Measurements from ENCODE around the gene OR51A7.

OR51A7 gene

GRCh38 chr11:4926608-4927007 is 23.0 kb downstream of the OR51A7 start:
- Histone ChIP-seq H3K4me3 (ENCODE audit: low read length) (no peak overlapping the region), H3K27ac (ENCODE audit: low read length) (no peak overlapping the region), H3F3A (ENCODE audit: insufficient read depth, low read length) (no peaks in the 10 kb centered on the region), H3K9me3 (replicated peaks; ENCODE audit: insufficient read depth, low read length) (no peaks in the 10 kb centered on the region), H3K36me3 (replicated peaks; ENCODE audit: insufficient read depth, low read length) (no peaks in the 10 kb centered on the region), H3K79me2 (ENCODE audit: low read length) (no peaks in the 10 kb centered on the region), H4K20me1 (ENCODE audit: insufficient read depth, low read length) (no peaks in the 10 kb centered on the region), H3K9me2 (replicated peaks; ENCODE audit: insufficient read depth, low read length) (no peaks in the 10 kb centered on the region), H3K4me2 (ENCODE audit: low read depth, low read length) (no peak overlapping the region), H3K4me1 (ENCODE audit: low read length) (no peaks in the 10 kb centered on the region), H3K27me3 (replicated peaks; ENCODE audit: insufficient read depth, low read length) (no peaks in the 10 kb centered on the region), H2AFZ (ENCODE audit: low read length) (no peak overlapping the region), H3K9ac (ENCODE audit: low read length) (no peak overlapping the region)
- TF ChIP-seq EZH2 (optimal IDR thresholded peaks at IDR 0.05; ENCODE audit: low read depth, low read length) (no peak), CTCF (IDR thresholded peaks at IDR 0.05; ENCODE audit: low read length) (no peak), EZH2phosphoT487 (IDR thresholded peaks at IDR 0.05; ENCODE audit: low read length) (no peak)
- no peak for DNase-seq

GRCh38 chr11:4932751-4933150 is 29.2 kb downstream of the OR51A7 start:
- Histone ChIP-seq H3K9ac (ENCODE audit: low read length) (no peak overlapping the region), H3K79me2 (ENCODE audit: low read length) (no peaks in the 10 kb centered on the region), H3K9me3 (replicated peaks; ENCODE audit: insufficient read depth, low read length) (no peaks in the 10 kb centered on the region), H3K4me2 (ENCODE audit: low read depth, low read length) (no peak overlapping the region), H3F3A (ENCODE audit: insufficient read depth, low read length) (no peaks in the 10 kb centered on the region), H3K36me3 (replicated peaks; ENCODE audit: insufficient read depth, low read length) (no peaks in the 10 kb centered on the region), H3K4me3 (ENCODE audit: low read length) (no peak overlapping the region), H3K9me2 (replicated peaks; ENCODE audit: insufficient read depth, low read length) (no peaks in the 10 kb centered on the region), H3K27me3 (replicated peaks; ENCODE audit: insufficient read depth, low read length) (no peaks in the 10 kb centered on the region), H2AFZ (ENCODE audit: low read length) (no peak overlapping the region), H4K20me1 (ENCODE audit: insufficient read depth, low read length) (no peaks in the 10 kb centered on the region), H3K27ac (ENCODE audit: low read length) (no peak overlapping the region), H3K4me1 (ENCODE audit: low read length) (no peaks in the 10 kb centered on the region)
- TF ChIP-seq CTCF (IDR thresholded peaks at IDR 0.05; ENCODE audit: low read length) = no peak
- TF ChIP-seq EZH2 (optimal IDR thresholded peaks at IDR 0.05; ENCODE audit: low read depth, low read length) = no peak
- TF ChIP-seq EZH2phosphoT487 (IDR thresholded peaks at IDR 0.05; ENCODE audit: low read length) = no peak
- no peak for DNase-seq

- Histone ChIP-seq H3F3A (ENCODE audit: insufficient read depth, low read length) (no peaks in the 10 kb centered on the region), H3K9me3 (replicated peaks; ENCODE audit: insufficient read depth, low read length) (no peaks in the 10 kb centered on the region), H3K9ac (ENCODE audit: low read length) (no peak overlapping the region), H3K36me3 (replicated peaks; ENCODE audit: insufficient read depth, low read length) (no peaks in the 10 kb centered on the region), H3K4me2 (ENCODE audit: low read depth, low read length) (no peak overlapping the region), H3K27ac (ENCODE audit: low read length) (no peak overlapping the region), H3K79me2 (ENCODE audit: low read length) (no peaks in the 10 kb centered on the region), H2AFZ (ENCODE audit: low read length) (no peak overlapping the region), H3K9me2 (replicated peaks; ENCODE audit: insufficient read depth, low read length) (no peaks in the 10 kb centered on the region), H3K27me3 (replicated peaks; ENCODE audit: insufficient read depth, low read length) (no peaks in the 10 kb centered on the region), H3K4me3 (ENCODE audit: low read length) (no peak overlapping the region), H4K20me1 (ENCODE audit: insufficient read depth, low read length) (no peaks in the 10 kb centered on the region), H3K4me1 (ENCODE audit: low read length) (no peaks in the 10 kb centered on the region)
- TF ChIP-seq EZH2phosphoT487 (IDR thresholded peaks at IDR 0.05; ENCODE audit: low read length) = no peak
- TF ChIP-seq EZH2 (optimal IDR thresholded peaks at IDR 0.05; ENCODE audit: low read depth, low read length) = no peak
- no peak for TF ChIP-seq CTCF (IDR thresholded peaks at IDR 0.05; ENCODE audit: low read length)
- no peak for DNase-seq
These were observed 33.2 kb downstream of the OR51A7 start for GRCh38 chr11:4936745-4937144.
